Measurements from ENCODE around the gene SUPT5H.

GRCh38 chr19:39417463-39418181 is 27.8 kb upstream of the SUPT5H start:
- no peak for TF ChIP-seq CTCF (conservative IDR thresholded peaks at IDR 0.05; ENCODE audit: low read depth, low read length)
- TF ChIP-seq MXI1 (IDR thresholded peaks at IDR 0.05; ENCODE audit: borderline replicate concordance, low read depth, low read length): no peak
- no peak for TF ChIP-seq RFX5 (IDR thresholded peaks at IDR 0.05; ENCODE audit: low read depth, low read length)
- no peak for TF ChIP-seq BHLHE40 (IDR thresholded peaks at IDR 0.05; ENCODE audit: low read depth, low read length)
- TF ChIP-seq POLR2A (IDR thresholded peaks at IDR 0.05; ENCODE audit: low read depth, low read length): no peak
- no peak for TF ChIP-seq MAZ (IDR thresholded peaks at IDR 0.05; ENCODE audit: borderline replicate concordance, low read depth, low read length)
- TF ChIP-seq USF2 (IDR thresholded peaks at IDR 0.05; ENCODE audit: low read depth, low read length): no peak
